ENCODE results near the gene CPTP.

CPTP gene

GRCh38 chr1:1324524-1325287, at the start of gene CPTP, which contains the start of gene INTS11:
Gene CPTP (plus strand): TSS chr1:1324802. CDS start chr1:1326911, 2,109 bp downstream.
Gene INTS11 (minus strand): TSS chr1:1324660. CDS start chr1:1324608, 52 bp downstream.
- peak; percentile 96 for DNase-seq

- DNase-seq, result no peak
These were observed 49.6 kb upstream of the CPTP start for GRCh38 chr1:1274931-1275431.

GRCh38 chr1:1275836-1276235, 48.8 kb upstream of the CPTP start:
- DNase-seq, result no peak

GRCh38 chr1:1278620-1279019, 46.0 kb upstream of the CPTP start:
- no peak for DNase-seq

GRCh38 chr1:1279028-1279427, 45.6 kb upstream of the CPTP start:
- DNase-seq, result no peak

- DNase-seq, result no peak
These were observed 43.7 kb upstream of the CPTP start for GRCh38 chr1:1280782-1281481.

GRCh38 chr1:1281533-1282321, 42.9 kb upstream of the CPTP start:
- no peak for DNase-seq

GRCh38 chr1:1282998-1283397, 41.6 kb upstream of the CPTP start:
- DNase-seq, result no peak

GRCh38 chr1:1283821-1284220, 40.8 kb upstream of the CPTP start:
- DNase-seq, result peak; percentile 46

- DNase-seq, result no peak
These were observed 40.1 kb upstream of the CPTP start for GRCh38 chr1:1284221-1285101.

GRCh38 chr1:1285102-1285571, 39.5 kb upstream of the CPTP start:
- DNase-seq, result no peak

- DNase-seq, result no peak
These were observed 38.8 kb upstream of the CPTP start for GRCh38 chr1:1285611-1286311.

GRCh38 chr1:1286313-1287261, 38.0 kb upstream of the CPTP start:
- no peak for DNase-seq

- no peak for DNase-seq
These were observed 37.1 kb upstream of the CPTP start for GRCh38 chr1:1287288-1288110.

GRCh38 chr1:1290238-1290731, 34.3 kb upstream of the CPTP start:
- DNase-seq, result peak; percentile 72

- no peak for DNase-seq
These were observed 33.5 kb upstream of the CPTP start for GRCh38 chr1:1291023-1291528.

GRCh38 chr1:1291548-1292441, 32.8 kb upstream of the CPTP start:
- DNase-seq, result peak; percentile 86

- no peak for DNase-seq
These were observed 32.2 kb upstream of the CPTP start for GRCh38 chr1:1292442-1292779.

Data from hematopoietic multipotent progenitor cell treated with erythropoietin and hydrocortisone succinate and interleukin-3 and kit ligand, for 6 days (in vitro differentiated cells).